AG08396 (cell line): ENCODE measurements around the gene IFIT3.

ENCODE experiments used
- DNase-seq: peaks from one replicate; pipeline ENCODE4 v3.0.0; 2012; ENCODE audit warnings: low spot score, mixed read lengths

The IFIT3 gene

GRCh38 chr10:89360157-89360556 is 32.4 kb downstream of the IFIT3 start:
- DNase-seq = no peak

GRCh38 chr10:89362929-89363328 is 35.1 kb downstream of the IFIT3 start:
- no peak for DNase-seq

GRCh38 chr10:89363729-89364442 is 36.1 kb downstream of the IFIT3 start:
- no peak for DNase-seq

GRCh38 chr10:89364531-89364930 is 36.7 kb downstream of the IFIT3 start:
- no peak for DNase-seq

- no peak for DNase-seq
These were observed 39.7 kb downstream of the IFIT3 start for GRCh38 chr10:89367529-89367928.

DNA sequence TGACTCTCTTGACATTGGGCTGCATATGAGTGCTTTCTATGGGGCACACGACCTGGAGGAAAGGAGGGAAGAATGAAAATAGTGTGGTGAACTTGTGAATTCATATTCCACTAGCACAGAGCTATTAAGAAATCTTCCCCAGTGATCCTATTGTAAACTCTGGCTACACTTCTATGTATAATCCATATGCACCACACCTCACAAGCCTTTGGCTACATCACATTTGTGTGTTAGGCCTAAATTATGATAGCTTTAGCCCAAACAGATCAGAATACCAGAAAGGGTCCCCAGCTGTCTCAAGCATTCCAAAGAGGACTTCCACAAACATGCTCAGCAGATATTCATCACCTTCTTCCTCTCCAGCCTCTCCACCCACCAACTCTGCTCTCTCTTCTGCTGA is 40.3 kb downstream of the IFIT3 start:
- DNase-seq = no peak

DNA sequence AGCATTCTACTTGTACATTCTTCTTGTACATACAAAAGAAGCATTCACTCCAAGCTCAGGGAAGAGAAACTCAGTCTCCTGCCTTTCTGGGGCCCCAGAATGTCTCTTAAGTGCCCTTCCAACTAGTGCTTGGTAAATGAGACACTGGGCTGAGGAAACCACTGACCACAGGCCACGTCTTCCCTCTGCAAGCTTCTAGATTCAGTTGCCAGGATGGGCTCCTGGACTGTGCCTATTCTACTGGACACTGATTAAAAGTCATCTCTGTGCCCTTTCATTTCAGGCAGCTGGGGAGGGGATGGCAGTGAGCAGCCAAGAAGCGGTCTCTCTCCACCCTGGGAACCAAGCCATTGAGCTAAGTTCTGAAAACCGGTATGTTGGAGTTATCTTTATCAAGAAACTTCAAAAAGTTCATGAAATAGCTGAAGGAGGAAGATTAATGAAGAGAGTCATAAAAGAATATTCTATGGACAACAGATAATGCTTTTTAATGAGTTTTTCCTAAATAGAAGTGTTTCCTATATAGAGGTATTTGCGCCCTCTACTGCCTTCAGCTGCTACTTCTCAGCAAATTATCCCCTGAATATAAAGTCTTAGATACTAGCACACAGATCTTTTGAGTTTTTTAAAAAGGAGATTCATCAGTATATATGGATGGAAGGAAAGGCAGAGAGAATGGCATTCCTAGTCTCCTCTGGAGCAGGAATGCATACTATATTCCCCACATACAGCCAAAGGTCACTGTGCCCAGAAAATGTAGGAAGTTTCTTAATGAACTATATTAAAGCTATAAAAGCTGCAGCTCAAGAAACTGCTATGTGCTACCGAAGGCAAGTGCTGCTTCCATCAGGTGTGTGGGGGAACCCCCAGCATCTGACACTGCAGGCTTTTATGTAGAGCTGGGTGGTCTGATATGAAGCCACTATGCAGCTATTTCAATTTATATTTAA is 41.6 kb downstream of the IFIT3 start:
- peak; percentile 36 for DNase-seq

- no peak for DNase-seq
These were observed 43.3 kb downstream of the IFIT3 start for GRCh38 chr10:89371079-89371478.

DNA sequence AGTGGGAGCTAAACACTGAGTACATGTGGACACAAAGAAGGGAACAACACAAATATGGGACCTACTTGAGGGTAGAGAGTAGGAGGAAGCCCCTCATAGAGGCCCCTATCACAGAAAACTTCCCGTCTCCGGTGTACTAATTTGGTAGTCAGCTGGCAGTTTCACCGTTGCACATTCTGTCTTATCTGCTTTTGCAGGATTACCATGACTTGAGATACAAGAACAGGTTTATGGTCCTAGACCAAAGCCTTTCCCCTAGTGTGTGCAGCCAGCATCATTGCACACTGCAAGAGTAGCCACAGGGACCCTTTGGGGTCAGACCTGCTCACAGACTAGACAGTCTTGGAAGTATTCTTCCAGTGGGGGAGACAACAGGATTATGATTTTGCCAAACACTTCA is 44.2 kb downstream of the IFIT3 start:
- no peak for DNase-seq

DNA sequence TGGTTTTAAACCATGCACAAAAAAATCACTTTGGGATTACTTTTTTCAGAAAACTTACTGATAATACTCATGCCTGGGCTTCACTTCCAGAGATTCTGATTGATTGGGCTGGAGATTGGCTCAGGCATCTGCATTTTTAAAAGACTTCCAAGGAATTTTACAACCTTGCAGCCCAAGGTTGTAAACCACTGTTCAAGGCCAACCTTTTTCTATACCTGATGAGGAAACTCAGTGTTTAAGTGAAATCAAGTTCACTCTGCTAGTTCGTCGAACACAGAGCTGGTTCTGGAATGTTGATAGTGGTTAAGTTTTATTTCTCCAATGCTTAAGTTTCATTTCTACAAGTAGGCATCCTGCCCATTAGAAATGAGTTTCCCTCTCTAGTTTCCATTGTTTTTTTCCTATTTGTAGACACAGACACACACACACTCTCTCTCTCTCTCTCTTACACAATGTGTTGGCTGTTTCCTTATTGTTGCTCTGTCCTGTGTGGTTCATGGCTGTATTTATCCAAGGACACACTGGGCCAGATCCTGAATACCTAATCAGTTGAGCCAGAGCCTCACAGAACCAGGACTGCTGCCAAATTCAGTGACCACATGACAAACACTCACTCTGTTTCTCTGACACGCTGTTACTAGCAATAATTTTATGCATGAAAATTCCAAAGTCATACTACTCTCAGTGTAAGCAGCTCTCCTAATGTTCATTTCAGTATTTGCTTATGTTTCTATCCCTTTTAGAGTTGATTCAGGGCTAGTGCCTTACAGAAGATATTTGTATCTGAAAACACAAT is 46.3 kb downstream of the IFIT3 start:
- DNase-seq = peak; percentile 74

DNA sequence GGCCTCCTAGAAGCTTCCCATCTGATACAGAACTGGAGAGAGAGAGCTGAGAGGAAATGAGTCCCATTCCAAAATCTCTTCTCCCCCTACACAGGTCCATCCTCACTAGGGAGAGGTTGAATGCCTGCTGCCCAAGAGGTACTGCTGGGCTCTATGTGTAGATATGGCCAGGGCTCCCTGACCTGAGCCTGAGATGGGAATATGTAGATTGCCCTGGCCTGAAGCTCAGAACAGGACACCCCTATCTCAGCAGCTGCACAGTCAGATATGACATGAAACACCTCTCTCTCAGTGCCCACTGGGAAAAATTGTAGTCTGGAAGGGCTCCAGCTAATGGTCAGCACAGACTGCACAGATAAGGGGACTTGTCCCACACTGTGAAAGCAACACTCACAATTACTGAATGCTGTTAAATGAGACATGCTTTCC is 46.9 kb downstream of the IFIT3 start:
- peak; percentile 5 for DNase-seq

DNA sequence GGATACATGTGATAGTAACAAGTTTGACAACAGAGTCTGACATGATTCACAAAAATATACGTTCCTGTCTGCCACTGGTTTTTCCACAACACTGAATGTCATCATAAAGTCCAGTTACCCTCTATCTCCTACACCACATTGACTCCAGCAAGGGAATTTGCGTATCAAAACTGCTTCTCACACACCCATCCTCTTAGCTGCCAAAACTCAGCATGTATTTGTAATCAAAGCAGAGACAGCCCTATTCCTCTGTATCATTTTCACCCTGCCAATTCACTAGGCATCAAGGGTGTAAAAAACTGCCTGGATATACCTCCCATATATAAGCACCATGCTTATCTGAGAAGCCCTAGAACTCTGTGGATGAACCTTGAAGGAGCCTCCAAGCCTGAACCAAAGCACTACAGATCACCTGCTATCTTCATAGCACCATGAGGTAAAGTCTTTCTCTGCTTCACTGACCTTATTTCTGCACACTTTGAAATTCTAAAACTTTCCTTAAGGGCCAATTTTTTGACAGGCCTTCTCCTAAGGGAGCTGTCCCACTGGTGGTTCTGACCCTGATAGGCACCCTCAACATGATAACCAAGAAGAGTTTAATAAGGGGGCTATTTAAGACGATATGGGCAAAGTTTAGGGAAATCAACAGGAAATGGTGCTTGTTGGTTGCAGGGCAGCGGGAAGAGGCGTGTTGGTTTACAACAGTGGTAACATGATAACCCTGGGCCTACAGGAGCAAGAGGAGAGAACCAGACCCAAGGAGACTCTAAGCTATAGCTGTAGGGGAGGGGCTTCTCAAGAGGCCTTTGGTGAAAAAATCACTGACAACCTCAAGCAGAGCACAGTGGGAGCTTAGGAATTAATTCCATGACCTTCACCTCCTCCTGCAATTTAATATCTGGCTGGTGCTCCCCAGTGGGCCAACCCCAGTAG is 50.2 kb downstream of the IFIT3 start, which contains the start of gene IFIT1B:
IFIT1B (plus strand) TSS at position 352 of the 933 bp plus-strand sequence; CDS start at position 432, 80 bp downstream.
- DNase-seq = no peak

- DNase-seq = no peak
These were observed 51.3 kb downstream of the IFIT3 start for GRCh38 chr10:89379103-89379502.

DNA sequence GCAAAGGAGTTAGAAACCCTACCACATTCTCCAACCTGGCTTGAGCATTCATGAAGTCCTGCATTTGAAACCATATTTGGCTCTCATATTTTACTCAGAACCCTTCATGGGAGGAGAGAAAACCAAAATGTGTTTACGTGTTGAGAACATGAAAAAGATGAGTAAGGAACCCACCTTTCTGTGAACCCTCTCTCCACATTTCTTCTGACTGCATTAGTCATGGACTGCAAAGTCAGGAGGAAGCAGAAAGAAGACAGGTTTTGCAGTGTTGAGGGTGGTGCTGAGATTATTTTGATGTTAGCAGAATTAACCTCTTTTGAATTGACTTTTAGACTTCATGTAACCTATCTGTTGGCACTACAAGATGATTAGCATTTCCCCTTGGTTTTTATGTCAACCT is 55.0 kb downstream of the IFIT3 start:
- no peak for DNase-seq

DNA sequence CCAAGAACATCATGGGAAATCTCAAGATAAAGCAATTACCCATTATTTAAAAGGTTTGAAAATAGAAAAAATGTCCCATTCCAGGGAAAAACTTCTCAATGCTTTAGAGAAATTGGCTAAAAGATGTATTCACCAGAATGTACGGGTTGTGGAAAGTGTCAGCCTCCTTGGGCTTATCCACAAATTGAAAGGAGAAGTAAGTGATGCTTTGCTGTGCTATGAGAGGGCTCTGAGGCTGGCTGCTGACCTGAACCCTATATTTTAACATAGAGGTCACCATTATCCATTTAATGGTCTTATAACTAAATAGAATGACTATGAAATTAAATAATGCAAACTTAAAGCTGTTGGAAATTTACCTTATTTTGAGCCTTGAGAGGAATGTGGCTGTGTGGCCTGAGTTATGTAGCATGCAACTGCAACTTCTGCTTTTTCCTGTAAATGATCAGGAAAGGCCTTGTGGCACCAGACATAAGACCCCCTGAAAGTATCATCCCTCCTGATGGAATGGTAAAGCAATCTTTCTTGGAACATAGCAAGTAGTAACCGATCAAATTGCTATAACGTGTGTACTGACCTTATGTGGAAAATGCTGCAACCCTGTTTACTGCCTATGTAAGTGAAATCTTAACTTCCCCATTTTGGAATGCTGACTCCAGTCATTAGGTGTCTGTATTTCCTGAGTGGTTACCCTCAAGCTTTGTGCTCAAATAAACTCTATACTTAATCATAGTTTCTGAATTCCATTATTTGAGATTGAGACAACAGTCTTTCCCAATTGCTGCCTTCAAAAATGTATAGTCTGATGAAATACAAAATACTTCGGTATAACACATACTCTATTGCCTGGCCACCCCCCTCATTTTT is 56.9 kb downstream of the IFIT3 start:
- no peak for DNase-seq

GRCh38 chr10:89388806-89389205 is 61.0 kb downstream of the IFIT3 start:
- DNase-seq = no peak

DNA sequence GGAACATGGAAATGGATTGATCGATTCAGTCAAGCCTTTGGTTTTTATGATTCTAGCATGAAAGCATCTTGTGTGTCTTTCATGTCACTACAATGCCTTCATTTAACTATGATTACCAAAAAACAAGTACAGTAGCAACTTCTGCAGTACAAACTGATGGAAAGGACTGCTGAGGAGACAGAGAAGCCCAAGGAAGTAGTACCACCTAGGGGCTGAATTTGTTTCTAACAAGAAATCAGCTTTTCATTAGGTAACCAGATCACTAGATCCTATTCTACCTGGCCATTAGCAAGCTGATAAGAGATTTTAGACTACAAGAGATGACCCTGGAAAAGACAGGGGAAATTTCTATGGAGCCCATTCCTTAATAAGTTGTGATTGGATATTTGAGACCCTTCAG is 61.5 kb downstream of the IFIT3 start:
- no peak for DNase-seq
